Ovary (tissue), 3 donors: ENCODE measurements around the gene QRICH2.

Source experiments
- CTCF ChIP-seq, 3 donors: fragments of 450-650 bp in 2 of 3; fragments of 200-600 bp in 1 of 3; IDR thresholded peaks; one replicate each; pipeline versions ENCODE4 v1.5.1 to v1.8.0; 2016 to 2022; ENCODE audit warnings: antibody characterized with exemption in 3 of 3, mild to moderate bottlenecking in 1 of 3
- POLR2A ChIP-seq: fragments of 450-650 bp; IDR thresholded peaks from one replicate; pipeline ENCODE4 v1.6.1; 2017; ENCODE audit warnings: antibody characterized with exemption, mild to moderate bottlenecking, moderate library complexity
- donor health status: DM: no; HTN: no; CAD: no.

DNA sequence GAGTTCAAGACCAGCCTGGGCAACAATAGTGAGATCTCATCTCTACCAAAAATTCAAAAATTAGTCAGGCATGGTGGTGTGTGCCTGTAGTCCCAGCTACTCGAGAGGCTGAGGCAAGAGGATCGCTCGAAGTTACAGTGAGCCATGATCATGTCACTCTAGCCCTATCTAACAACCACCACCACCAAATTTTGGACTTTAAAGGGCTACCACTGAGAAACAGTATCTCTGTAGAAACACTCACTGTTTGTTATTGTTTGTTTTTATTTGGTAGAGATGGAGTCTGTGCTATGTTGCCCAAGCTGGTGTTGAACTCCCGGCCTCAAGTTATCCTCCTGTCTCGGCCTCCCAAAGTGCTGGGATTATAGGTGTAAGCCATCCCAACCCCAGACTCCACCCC lies 44.2 kb downstream of the QRICH2 start:
- TF ChIP-seq POLR2A, result no peak
- TF ChIP-seq CTCF (IDR thresholded peaks at IDR 0.05), result no peak
